PFSK-1 (cell line): Measurements from ENCODE around the gene PRKAR1B.

Experiments
- FOXP2 ChIP-seq: optimal IDR thresholded peaks from 2 replicates; pipeline ENCODE3; 2011; ENCODE audit warnings: borderline replicate concordance, control low read depth, inconsistent platforms; ENCODE audit not compliant: insufficient read depth; ENCODE audit errors: extremely low read length, extremely low read depth
- POLR2AphosphoS5 ChIP-seq: IDR thresholded peaks from 2 replicates; pipeline ENCODE4 v1.6.1; 2012; ENCODE audit warnings: low read depth, mild to moderate bottlenecking, control low read depth, low read length, moderate library complexity
- TF ChIP-seq, protein P1 (sequence below), 2 experiments: IDR thresholded peaks; 2 replicates each; pipeline versions ENCODE4 v1.6.1 to v1.8.0; 2011 to 2012; ENCODE audit warnings: low read depth in 2 of 2, low read length in 2 of 2, control low read depth in 1 of 2, inconsistent platforms in 1 of 2, mild to moderate bottlenecking in 1 of 2, moderate library complexity in 1 of 2; ENCODE audit not compliant: insufficient read depth in 1 of 2

DNA sequence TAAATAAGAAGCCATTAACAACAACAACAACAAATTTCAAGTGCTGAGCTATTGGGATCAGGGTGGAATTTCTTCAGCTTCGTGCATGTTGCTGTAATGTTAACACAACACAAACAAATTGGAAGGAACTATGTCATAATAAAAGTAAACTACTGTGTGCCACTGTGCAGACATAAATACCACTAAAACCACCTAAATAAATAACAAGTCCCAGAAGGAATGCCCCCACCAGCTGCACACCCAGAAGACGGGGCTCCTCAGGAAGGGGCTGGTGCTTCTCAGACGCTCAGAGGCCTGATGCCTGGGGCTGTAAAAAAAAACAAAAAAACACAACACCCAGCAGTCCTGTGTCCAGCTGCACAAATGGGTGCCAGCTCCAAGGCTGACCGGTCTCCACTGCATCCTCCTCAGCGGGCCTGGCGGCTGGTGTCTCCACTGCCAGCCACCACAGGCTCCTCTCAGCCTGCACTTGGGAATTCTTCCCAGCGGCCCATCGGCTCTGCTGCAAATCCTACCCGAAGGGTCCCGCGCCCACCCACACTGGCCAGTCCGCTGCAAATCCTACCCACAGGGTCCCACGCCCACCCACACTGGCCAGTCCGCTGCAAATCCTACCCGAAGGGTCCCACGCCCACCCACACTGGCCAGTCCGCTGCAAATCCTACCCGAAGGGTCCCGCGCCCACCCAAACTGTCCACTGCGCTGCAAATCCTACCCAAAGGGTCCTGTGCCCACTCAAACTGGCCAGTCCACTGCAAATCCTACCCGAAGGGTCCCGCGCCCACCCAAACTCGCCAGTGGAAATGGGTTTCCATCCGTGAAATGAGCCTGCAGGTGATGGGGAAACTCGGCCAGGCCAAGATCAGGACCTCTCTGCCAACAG lies 36.4 kb downstream of the PRKAR1B start:
- TF ChIP-seq, protein P1, sequence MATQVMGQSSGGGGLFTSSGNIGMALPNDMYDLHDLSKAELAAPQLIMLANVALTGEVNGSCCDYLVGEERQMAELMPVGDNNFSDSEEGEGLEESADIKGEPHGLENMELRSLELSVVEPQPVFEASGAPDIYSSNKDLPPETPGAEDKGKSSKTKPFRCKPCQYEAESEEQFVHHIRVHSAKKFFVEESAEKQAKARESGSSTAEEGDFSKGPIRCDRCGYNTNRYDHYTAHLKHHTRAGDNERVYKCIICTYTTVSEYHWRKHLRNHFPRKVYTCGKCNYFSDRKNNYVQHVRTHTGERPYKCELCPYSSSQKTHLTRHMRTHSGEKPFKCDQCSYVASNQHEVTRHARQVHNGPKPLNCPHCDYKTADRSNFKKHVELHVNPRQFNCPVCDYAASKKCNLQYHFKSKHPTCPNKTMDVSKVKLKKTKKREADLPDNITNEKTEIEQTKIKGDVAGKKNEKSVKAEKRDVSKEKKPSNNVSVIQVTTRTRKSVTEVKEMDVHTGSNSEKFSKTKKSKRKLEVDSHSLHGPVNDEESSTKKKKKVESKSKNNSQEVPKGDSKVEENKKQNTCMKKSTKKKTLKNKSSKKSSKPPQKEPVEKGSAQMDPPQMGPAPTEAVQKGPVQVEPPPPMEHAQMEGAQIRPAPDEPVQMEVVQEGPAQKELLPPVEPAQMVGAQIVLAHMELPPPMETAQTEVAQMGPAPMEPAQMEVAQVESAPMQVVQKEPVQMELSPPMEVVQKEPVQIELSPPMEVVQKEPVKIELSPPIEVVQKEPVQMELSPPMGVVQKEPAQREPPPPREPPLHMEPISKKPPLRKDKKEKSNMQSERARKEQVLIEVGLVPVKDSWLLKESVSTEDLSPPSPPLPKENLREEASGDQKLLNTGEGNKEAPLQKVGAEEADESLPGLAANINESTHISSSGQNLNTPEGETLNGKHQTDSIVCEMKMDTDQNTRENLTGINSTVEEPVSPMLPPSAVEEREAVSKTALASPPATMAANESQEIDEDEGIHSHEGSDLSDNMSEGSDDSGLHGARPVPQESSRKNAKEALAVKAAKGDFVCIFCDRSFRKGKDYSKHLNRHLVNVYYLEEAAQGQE (IDR thresholded peaks at IDR 0.05; ENCODE audit: insufficient read depth in 1 of 2, low read depth in 2 of 2, low read length in 2 of 2) = no peak
- TF ChIP-seq POLR2AphosphoS5 (no peak), FOXP2 (no peak)
